ENCODE data around the gene SETBP1.

Gene SETBP1

DNA sequence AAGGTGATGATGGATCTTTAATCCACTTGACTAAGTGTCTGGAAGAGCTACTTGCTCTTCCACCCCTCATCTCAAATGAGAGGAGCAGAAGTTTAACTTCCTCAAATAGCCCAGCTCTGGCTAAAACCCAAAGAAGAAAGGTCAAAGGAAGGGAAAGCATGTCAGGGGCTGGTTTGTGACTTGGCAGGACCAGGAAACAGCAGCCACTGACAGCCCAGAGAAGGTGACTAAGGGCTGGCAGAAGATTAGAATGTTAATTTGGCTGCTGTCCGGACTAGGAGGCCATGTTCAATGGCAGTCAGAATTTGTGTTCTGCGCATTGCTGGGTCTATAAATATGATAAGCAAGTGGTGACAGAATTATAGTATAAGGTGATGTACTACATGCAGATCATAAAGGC, 386.2 kb downstream of the SETBP1 start:
- TF ChIP-seq RARB (CRISPR knock-in tag; IDR thresholded peaks at IDR 0.05): no peak
- TF ChIP-seq OSR1 (CRISPR knock-in tag; IDR thresholded peaks at IDR 0.05): no peak
- TF ChIP-seq, protein P1, sequence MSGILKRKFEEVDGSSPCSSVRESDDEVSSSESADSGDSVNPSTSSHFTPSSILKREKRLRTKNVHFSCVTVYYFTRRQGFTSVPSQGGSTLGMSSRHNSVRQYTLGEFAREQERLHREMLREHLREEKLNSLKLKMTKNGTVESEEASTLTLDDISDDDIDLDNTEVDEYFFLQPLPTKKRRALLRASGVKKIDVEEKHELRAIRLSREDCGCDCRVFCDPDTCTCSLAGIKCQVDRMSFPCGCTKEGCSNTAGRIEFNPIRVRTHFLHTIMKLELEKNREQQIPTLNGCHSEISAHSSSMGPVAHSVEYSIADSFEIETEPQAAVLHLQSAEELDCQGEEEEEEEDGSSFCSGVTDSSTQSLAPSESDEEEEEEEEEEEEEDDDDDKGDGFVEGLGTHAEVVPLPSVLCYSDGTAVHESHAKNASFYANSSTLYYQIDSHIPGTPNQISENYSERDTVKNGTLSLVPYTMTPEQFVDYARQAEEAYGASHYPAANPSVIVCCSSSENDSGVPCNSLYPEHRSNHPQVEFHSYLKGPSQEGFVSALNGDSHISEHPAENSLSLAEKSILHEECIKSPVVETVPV (CRISPR knock-in tag; IDR thresholded peaks at IDR 0.05): no peak
- no peak for TF ChIP-seq ZNF8 (CRISPR knock-in tag; IDR thresholded peaks at IDR 0.05)
- TF ChIP-seq CREB5 (CRISPR knock-in tag; IDR thresholded peaks at IDR 0.05; ENCODE audit: low read depth): no peak
- no peak for TF ChIP-seq ESRRG (CRISPR knock-in tag; IDR thresholded peaks at IDR 0.05)
- no peak for ATAC-seq

GRCh38 chr18:45068400-45069094, 387.9 kb downstream of the SETBP1 start:
- TF ChIP-seq OSR1 (CRISPR knock-in tag; IDR thresholded peaks at IDR 0.05): no peak
- no peak for TF ChIP-seq CREB5 (CRISPR knock-in tag; IDR thresholded peaks at IDR 0.05; ENCODE audit: low read depth)
- TF ChIP-seq CSDC2 (CRISPR knock-in tag; IDR thresholded peaks at IDR 0.05): no peak
- TF ChIP-seq PATZ1 (CRISPR knock-in tag; IDR thresholded peaks at IDR 0.05; ENCODE audit: borderline replicate concordance): no peak
- no peak for TF ChIP-seq PPARA (CRISPR knock-in tag; IDR thresholded peaks at IDR 0.05; ENCODE audit: borderline replicate concordance)
- TF ChIP-seq ESRRG (CRISPR knock-in tag; IDR thresholded peaks at IDR 0.05): no peak
- no peak for TF ChIP-seq TOX (CRISPR knock-in tag; IDR thresholded peaks at IDR 0.05; ENCODE audit: borderline replicate concordance)
- no peak for TF ChIP-seq SNAI2 (CRISPR knock-in tag; IDR thresholded peaks at IDR 0.05)
- TF ChIP-seq GLIS3 (CRISPR knock-in tag; IDR thresholded peaks at IDR 0.05): no peak
- no peak for TF ChIP-seq ISL1 (CRISPR knock-in tag; IDR thresholded peaks at IDR 0.05)
- TF ChIP-seq TSHZ2 (CRISPR knock-in tag; IDR thresholded peaks at IDR 0.05): no peak
- TF ChIP-seq ZFP30 (CRISPR knock-in tag; IDR thresholded peaks at IDR 0.05): no peak
- TF ChIP-seq RARB (CRISPR knock-in tag; IDR thresholded peaks at IDR 0.05): no peak
- no peak for TF ChIP-seq TCF4 (CRISPR knock-in tag; IDR thresholded peaks at IDR 0.05; ENCODE audit: borderline replicate concordance)
- no peak for ATAC-seq

- no peak for TF ChIP-seq SNAI2 (CRISPR knock-in tag; IDR thresholded peaks at IDR 0.05)
- TF ChIP-seq TCF4 (CRISPR knock-in tag; IDR thresholded peaks at IDR 0.05; ENCODE audit: borderline replicate concordance): no peak
- TF ChIP-seq ARNTL (CRISPR knock-in tag; IDR thresholded peaks at IDR 0.05; ENCODE audit: borderline replicate concordance, low read depth): no peak
- TF ChIP-seq, protein P2, sequence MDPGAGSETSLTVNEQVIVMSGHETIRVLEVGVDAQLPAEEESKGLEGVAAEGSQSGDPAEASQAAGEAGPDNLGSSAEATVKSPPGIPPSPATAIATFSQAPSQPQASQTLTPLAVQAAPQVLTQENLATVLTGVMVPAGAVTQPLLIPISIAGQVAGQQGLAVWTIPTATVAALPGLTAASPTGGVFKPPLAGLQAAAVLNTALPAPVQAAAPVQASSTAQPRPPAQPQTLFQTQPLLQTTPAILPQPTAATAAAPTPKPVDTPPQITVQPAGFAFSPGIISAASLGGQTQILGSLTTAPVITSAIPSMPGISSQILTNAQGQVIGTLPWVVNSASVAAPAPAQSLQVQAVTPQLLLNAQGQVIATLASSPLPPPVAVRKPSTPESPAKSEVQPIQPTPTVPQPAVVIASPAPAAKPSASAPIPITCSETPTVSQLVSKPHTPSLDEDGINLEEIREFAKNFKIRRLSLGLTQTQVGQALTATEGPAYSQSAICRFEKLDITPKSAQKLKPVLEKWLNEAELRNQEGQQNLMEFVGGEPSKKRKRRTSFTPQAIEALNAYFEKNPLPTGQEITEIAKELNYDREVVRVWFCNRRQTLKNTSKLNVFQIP (CRISPR knock-in tag; IDR thresholded peaks at IDR 0.05; ENCODE audit: borderline replicate concordance, low read depth): no peak
- TF ChIP-seq ZNF8 (CRISPR knock-in tag; IDR thresholded peaks at IDR 0.05): no peak
- no peak for TF ChIP-seq RARB (CRISPR knock-in tag; IDR thresholded peaks at IDR 0.05)
- TF ChIP-seq ZNF70 (CRISPR knock-in tag; IDR thresholded peaks at IDR 0.05): no peak
- ATAC-seq: no peak
Measured at GRCh38 chr18:45069546-45069945, 388.9 kb downstream of the SETBP1 start.

All from SK-N-SH treated with all-trans-retinoic acid at 6 μM for 48 hours (cell line).